ENCODE data around the gene PIK3R1. TPM values are rescaled to one million over a fixed set of nuclear protein-coding genes. Genes with fewer than 3 reads are reported as not detected.

PIK3R1 gene
- total and polyA plus RNA-seq, 2 of the 4 experiments (the other 2 are of a cell fraction), result 2.4 to 9.3 TPM

DNA sequence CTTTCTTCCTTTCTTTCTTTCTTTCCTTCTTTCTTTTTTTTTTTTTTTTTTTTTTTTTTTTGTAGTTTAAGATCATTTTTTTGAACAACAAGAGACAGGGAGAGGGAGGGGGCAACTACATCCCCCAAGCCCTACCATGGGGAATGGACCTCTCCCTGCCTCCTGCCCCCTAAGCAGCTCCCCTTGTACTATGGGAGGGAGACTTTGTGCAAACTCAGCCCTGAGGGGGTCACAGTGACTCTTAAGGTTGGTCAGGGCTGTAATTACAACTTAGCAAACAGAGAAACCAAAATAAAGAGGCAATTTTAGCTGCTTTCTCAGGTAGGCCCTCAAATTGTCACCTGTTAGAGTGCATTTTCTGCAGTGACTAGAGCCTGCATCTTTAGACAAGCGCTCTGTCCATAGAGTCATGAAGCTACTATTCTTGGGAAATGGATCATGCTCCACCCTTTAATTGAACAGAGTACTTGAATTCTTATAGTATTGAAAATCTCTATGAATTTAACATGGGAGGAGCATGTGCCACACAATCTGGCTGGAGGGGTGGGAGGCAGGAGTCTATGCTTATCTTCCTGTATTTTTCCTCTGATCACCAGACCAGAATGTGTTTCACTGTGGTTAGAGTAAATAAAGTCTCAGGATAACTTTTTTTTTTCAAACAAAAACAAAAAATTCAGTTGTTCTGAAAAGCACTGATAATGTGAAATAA lies 24.3 kb upstream of the PIK3R1 start:
- TF ChIP-seq FOS (IDR thresholded peaks at IDR 0.05; ENCODE audit: low read depth, low read length) (no peak), MXI1 (IDR thresholded peaks at IDR 0.05; ENCODE audit: borderline replicate concordance, low read depth, low read length) (no peak), MAZ (IDR thresholded peaks at IDR 0.05; ENCODE audit: borderline replicate concordance, low read depth, low read length) (no peak), CHD1 (IDR thresholded peaks at IDR 0.05; ENCODE audit: low read depth, low read length) (no peak), SMC3 (IDR thresholded peaks at IDR 0.05; ENCODE audit: low read depth, low read length) (no peak), CEBPB (IDR thresholded peaks at IDR 0.05; ENCODE audit: low read depth, low read length) (no peak), MAFK (IDR thresholded peaks at IDR 0.05; ENCODE audit: low read depth, low read length) (no peak), BHLHE40 (IDR thresholded peaks at IDR 0.05; ENCODE audit: low read depth, low read length) (no peak), RAD21 (IDR thresholded peaks at IDR 0.05; ENCODE audit: low read length) (no peak), NFE2L2 (IDR thresholded peaks at IDR 0.05; ENCODE audit: low read depth, low read length) (no peak), CTCF (conservative IDR thresholded peaks at IDR 0.05; ENCODE audit: low read depth, low read length) (no peak), POLR2A (IDR thresholded peaks at IDR 0.05; ENCODE audit: low read depth, low read length) (no peak), RCOR1 (IDR thresholded peaks at IDR 0.05; ENCODE audit: insufficient replicate concordance, low read length) (no peak)
- TF ChIP-seq, protein P1, sequence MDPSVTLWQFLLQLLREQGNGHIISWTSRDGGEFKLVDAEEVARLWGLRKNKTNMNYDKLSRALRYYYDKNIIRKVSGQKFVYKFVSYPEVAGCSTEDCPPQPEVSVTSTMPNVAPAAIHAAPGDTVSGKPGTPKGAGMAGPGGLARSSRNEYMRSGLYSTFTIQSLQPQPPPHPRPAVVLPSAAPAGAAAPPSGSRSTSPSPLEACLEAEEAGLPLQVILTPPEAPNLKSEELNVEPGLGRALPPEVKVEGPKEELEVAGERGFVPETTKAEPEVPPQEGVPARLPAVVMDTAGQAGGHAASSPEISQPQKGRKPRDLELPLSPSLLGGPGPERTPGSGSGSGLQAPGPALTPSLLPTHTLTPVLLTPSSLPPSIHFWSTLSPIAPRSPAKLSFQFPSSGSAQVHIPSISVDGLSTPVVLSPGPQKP (IDR thresholded peaks at IDR 0.05; ENCODE audit: borderline replicate concordance, low read depth, low read length), result no peak
- TF ChIP-seq, protein P2, sequence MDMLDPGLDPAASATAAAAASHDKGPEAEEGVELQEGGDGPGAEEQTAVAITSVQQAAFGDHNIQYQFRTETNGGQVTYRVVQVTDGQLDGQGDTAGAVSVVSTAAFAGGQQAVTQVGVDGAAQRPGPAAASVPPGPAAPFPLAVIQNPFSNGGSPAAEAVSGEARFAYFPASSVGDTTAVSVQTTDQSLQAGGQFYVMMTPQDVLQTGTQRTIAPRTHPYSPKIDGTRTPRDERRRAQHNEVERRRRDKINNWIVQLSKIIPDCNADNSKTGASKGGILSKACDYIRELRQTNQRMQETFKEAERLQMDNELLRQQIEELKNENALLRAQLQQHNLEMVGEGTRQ (IDR thresholded peaks at IDR 0.05; ENCODE audit: low read depth, low read length), result no peak
- no CpG with 5 or more reads among the region's 1 CpG for WGBS, 2 experiments (ENCODE audit: extremely low coverage in 2 of 2, insufficient read length in 1 of 2)

More for the DNA sequence above, 24.3 kb upstream of the PIK3R1 start:
- dilution Hi-C loops (cut with HindIII; ENCODE audit: low sequenced_read_pairs, unreplicated experiment) (no loop called here), intact Hi-C loops (cut with micrococcal nuclease) (no loop called here), in situ Hi-C loops (cut with MboI; ENCODE audit: low sequenced_read_pairs) (no loop called here)
- H3K14ac ChIP-seq (replicated peaks; ENCODE audit: low read depth, low read length), result no peak overlapping the region
- no peak overlapping the region for H3K4me3 ChIP-seq (ENCODE audit: insufficient read depth, low read depth, low read length)
- H3K4ac ChIP-seq (ENCODE audit: low read depth, low read length), result no peak overlapping the region
- H2BK5ac ChIP-seq (ENCODE audit: low read depth, low read length, poor library complexity, severe bottlenecking), result no peak overlapping the region
- 0 out of 2 replicates have a peak, but pooled peaks cover 2% of the 10 kb centered on the region for H3K4me1 ChIP-seq (ENCODE audit: control insufficient read depth, insufficient read depth, low read length)
- H3K36me3 ChIP-seq (ENCODE audit: control insufficient read depth, insufficient read depth, low read length), result no peaks in the 10 kb centered on the region
- no peaks in the 10 kb centered on the region for H3K9me3 ChIP-seq (ENCODE audit: control insufficient read depth, insufficient read depth, low read length)
- H2AFZ ChIP-seq (replicated peaks; ENCODE audit: low read length, poor library complexity), result no peak overlapping the region
- no peak overlapping the region for H2BK20ac ChIP-seq (ENCODE audit: low read depth, low read length)
- no peak overlapping the region for H2AK5ac ChIP-seq (ENCODE audit: low read depth, low read length)
- no peak overlapping the region for H4K91ac ChIP-seq (ENCODE audit: insufficient read depth, low read depth, low read length)
- no peak overlapping the region for H3K56ac ChIP-seq (ENCODE audit: extremely low read depth, insufficient read depth, low read length)
- H4K5ac ChIP-seq (ENCODE audit: low read depth, low read length), result no peak overlapping the region
- no peak overlapping the region for H3K18ac ChIP-seq (ENCODE audit: low read depth, low read length)
- ChIA-PET POLR2A (ENCODE audit: unreplicated experiment) (no interaction called here), CTCF (interaction anchor here (0.6 to 0.7 kb wide), 2 partner anchors 61 to 945 kb away, joined by 3 read pairs; no protein-coding TSS in a partner anchor)
- no peak for ATAC-seq (ENCODE audit: low read depth)
- H4K20me1 ChIP-seq (ENCODE audit: insufficient read depth, low read length), result no peaks in the 10 kb centered on the region
- no peaks in the 10 kb centered on the region for H3K79me1 ChIP-seq (ENCODE audit: low read depth in 1 of 2, low read length in 2 of 2)
- H3K27ac ChIP-seq (ENCODE audit: insufficient read depth, low read length), result no peak overlapping the region
- no peak for DNase-seq
- no peaks in the 10 kb centered on the region; the same call in 1 of the 2 replicates for H3K9me1 ChIP-seq (ENCODE audit: insufficient read depth, low read length)
- no peak overlapping the region for H3K23ac ChIP-seq (ENCODE audit: low read depth, low read length)
- H3K9ac ChIP-seq (ENCODE audit: low read depth, low read length), result no peak overlapping the region
- no peak overlapping the region for H2AK9ac ChIP-seq (replicated peaks; ENCODE audit: low read depth, low read length, poor library complexity)
- H2BK15ac ChIP-seq (ENCODE audit: low read depth, low read length), result no peak overlapping the region
- H2BK120ac ChIP-seq (ENCODE audit: low read depth, low read length), result no peak overlapping the region
- no peak overlapping the region for H4K8ac ChIP-seq (ENCODE audit: low read depth in 2 of 2, low read length in 2 of 2)
- no TSS peak for BruUV-seq (replicated peaks)
- H3K4me2 ChIP-seq (ENCODE audit: low read depth, low read length), result no peak overlapping the region
- H3K27me3 ChIP-seq (ENCODE audit: control insufficient read depth, insufficient read depth, low read length), result peaks cover 2% of the 10 kb centered on the region; the same call in 1 of the 2 replicates
